Fibroblast of lung (primary cell): ENCODE results near the gene ZFYVE28. TPM values are rescaled to one million over a fixed set of nuclear protein-coding genes. Genes with fewer than 3 reads are reported as not detected.

Experiments used
- DNase-seq, 2 donors: peaks; one replicate each; pipeline versions ENCODE4 v3.0.0 to v3.0.0-alpha.2; 2010; ENCODE audit warnings: low read depth in 2 of 2
- H2AFZ ChIP-seq: 2 replicates; pipeline ENCODE4 v1.5.1; 2012; ENCODE audit warnings: low read length, control low read depth, inconsistent platforms
- H3K27ac ChIP-seq: 2 replicates; pipeline ENCODE4 v1.5.1; 2011; ENCODE audit warnings: low read length, control low read depth; ENCODE audit not compliant: insufficient read depth
- H3K27me3 ChIP-seq: 2 replicates; pipeline ENCODE4 v1.5.1; 2011; ENCODE audit warnings: mild to moderate bottlenecking, low read length; ENCODE audit not compliant: control insufficient read depth, insufficient read depth
- H3K36me3 ChIP-seq: 2 replicates; pipeline ENCODE4 v1.5.1; 2011; ENCODE audit warnings: low read length; ENCODE audit not compliant: control insufficient read depth, insufficient read depth
- H3K4me1 ChIP-seq: 2 replicates; pipeline ENCODE4 v1.5.1; 2011; ENCODE audit warnings: low read length; ENCODE audit not compliant: control insufficient read depth, insufficient read depth; ENCODE audit errors: extremely low read depth
- H3K4me2 ChIP-seq: 2 replicates; pipeline ENCODE4 v1.5.1; 2011; ENCODE audit warnings: low read length, control low read depth; ENCODE audit not compliant: insufficient read depth; ENCODE audit errors: extremely low read depth
- H3K4me3 ChIP-seq, 4 experiments: fragments of 200-600 bp in 1 of 4; sonication (generic) in 1 of 4; replicated peaks in 1 of 4; 2 replicates each; pipeline ENCODE4 v1.5.1; 2011 to 2016; ENCODE audit warnings: low read length in 4 of 4, low read depth in 3 of 4, mild to moderate bottlenecking in 3 of 4, control low read depth in 2 of 4, inconsistent platforms in 1 of 4, mixed read lengths in 1 of 4; ENCODE audit not compliant: insufficient read depth in 1 of 4; ENCODE audit errors: control extremely low read depth in 1 of 4
- H3K79me2 ChIP-seq: 2 replicates; pipeline ENCODE4 v1.5.1; 2012; ENCODE audit warnings: mild to moderate bottlenecking, low read length, inconsistent platforms; ENCODE audit not compliant: control insufficient read depth, insufficient read depth
- H3K9ac ChIP-seq: 2 replicates; pipeline ENCODE4 v1.5.1; 2011; ENCODE audit warnings: mild to moderate bottlenecking, low read length, control low read depth; ENCODE audit not compliant: insufficient read depth
- H3K9me3 ChIP-seq: 2 replicates; pipeline ENCODE4 v1.5.1; 2012; ENCODE audit warnings: low read depth, low read length; ENCODE audit not compliant: control insufficient read depth, insufficient read depth
- H4K20me1 ChIP-seq: 2 replicates; pipeline ENCODE4 v1.5.1; 2011; ENCODE audit warnings: low read length; ENCODE audit not compliant: control insufficient read depth, insufficient read depth; ENCODE audit errors: extremely low read depth
- EZH2 ChIP-seq: IDR thresholded peaks from 2 replicates; pipeline ENCODE4 v1.5.1; 2012; ENCODE audit warnings: low read length, control low read depth, mild to moderate bottlenecking; ENCODE audit errors: missing control alignments
- polyA plus RNA-seq, 2 donors: library from polyadenylated mRNA; depleted of rRNA in 1 of 2; stranded (reverse) in 1 of 2; unstranded in 1 of 2; fragments of >200 nt; gene quantifications; 2 replicates each; pipeline ENCODE4 v1.2.1, GENCODE V29; 2011 to 2012; ENCODE audit warnings: missing spikeins in 1 of 2
- total RNA-seq: library from RNA; depleted of rRNA; stranded (reverse); fragments of >200 nt; gene quantifications from 2 replicates; pipeline ENCODE4 v1.2.1, GENCODE V29; 2014
- TF ChIP-seq, protein P1 (sequence below), 2 donors: IDR thresholded peaks in 1 of 2; conservative IDR thresholded peaks in 1 of 2; 1 replicate in 1 of 2; 2 replicates in 1 of 2; pipeline ENCODE4 v1.5.1; 2011 to 2012; ENCODE audit warnings: low read length in 2 of 2, control low read depth in 1 of 2, inconsistent platforms in 1 of 2, low read depth in 1 of 2, mild to moderate bottlenecking in 1 of 2

ZFYVE28 gene
- total and polyA plus RNA-seq, 2 donors (not counting 1 experiment from before 2014, with no cell fraction given), result 2.4 to 11.6 TPM

DNA sequence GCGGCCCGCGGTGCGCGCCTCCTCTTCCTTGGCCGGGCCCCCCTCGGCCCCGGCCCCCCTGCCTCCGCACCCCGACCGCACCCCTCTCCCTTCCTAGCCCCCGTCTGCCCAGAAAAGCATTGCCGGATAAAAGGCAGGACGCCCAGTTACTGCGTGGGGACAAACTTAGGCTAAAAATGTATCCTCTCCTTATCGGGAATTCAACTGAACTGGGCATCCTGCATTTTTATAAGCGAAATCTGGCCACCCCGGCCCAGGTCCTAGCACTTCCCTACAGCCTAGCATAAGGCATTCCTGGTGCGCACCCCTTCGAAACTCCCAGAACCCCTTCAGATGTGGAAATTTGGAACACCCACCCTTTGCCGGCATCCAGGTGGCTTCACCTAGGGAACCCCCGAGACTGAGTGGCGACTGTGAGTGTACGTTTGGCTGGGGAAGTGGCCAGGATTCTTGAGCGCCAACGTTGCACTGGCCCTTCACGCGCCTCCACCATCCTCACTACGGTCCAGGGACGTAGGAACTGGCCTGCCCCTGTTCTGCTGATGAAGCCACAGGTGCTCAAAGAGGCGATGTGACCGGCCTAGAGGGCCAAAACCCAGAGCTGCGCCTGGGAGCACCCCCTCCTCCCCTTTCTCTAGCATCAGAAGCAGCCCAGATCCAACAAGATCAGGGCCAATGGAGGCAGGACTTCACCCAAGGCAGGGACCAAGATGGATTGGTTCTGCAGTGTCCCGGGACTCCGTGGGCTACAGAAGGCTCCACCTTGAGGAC lies 44.7 kb upstream of the ZFYVE28 start:
- TF ChIP-seq, protein P1, sequence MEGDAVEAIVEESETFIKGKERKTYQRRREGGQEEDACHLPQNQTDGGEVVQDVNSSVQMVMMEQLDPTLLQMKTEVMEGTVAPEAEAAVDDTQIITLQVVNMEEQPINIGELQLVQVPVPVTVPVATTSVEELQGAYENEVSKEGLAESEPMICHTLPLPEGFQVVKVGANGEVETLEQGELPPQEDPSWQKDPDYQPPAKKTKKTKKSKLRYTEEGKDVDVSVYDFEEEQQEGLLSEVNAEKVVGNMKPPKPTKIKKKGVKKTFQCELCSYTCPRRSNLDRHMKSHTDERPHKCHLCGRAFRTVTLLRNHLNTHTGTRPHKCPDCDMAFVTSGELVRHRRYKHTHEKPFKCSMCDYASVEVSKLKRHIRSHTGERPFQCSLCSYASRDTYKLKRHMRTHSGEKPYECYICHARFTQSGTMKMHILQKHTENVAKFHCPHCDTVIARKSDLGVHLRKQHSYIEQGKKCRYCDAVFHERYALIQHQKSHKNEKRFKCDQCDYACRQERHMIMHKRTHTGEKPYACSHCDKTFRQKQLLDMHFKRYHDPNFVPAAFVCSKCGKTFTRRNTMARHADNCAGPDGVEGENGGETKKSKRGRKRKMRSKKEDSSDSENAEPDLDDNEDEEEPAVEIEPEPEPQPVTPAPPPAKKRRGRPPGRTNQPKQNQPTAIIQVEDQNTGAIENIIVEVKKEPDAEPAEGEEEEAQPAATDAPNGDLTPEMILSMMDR (conservative IDR thresholded peaks at IDR 0.05 in 1 of 2, IDR thresholded peaks at IDR 0.05 in 1 of 2; ENCODE audit: low read depth in 1 of 2, low read length in 2 of 2), result no peak
- TF ChIP-seq EZH2, result no peak
- no peaks in the 10 kb centered on the region for H3K36me3 ChIP-seq
- H2AFZ ChIP-seq, result no peak overlapping the region
- H4K20me1 ChIP-seq, result no peaks in the 10 kb centered on the region
- H3K27ac ChIP-seq, result no peak overlapping the region
- no peaks in the 10 kb centered on the region for H3K27me3 ChIP-seq
- H3K79me2 ChIP-seq, result peaks cover 4% of the 10 kb centered on the region
- peak overlapping the region in 1 of 4 experiments; percentile 46 for H3K4me3 ChIP-seq
- H3K9me3 ChIP-seq, result no peaks in the 10 kb centered on the region
- no peak for DNase-seq
- H3K4me2 ChIP-seq, result peak overlapping the region; percentile 59
- no peak overlapping the region for H3K9ac ChIP-seq
- peaks cover 4% of the 10 kb centered on the region for H3K4me1 ChIP-seq

DNA sequence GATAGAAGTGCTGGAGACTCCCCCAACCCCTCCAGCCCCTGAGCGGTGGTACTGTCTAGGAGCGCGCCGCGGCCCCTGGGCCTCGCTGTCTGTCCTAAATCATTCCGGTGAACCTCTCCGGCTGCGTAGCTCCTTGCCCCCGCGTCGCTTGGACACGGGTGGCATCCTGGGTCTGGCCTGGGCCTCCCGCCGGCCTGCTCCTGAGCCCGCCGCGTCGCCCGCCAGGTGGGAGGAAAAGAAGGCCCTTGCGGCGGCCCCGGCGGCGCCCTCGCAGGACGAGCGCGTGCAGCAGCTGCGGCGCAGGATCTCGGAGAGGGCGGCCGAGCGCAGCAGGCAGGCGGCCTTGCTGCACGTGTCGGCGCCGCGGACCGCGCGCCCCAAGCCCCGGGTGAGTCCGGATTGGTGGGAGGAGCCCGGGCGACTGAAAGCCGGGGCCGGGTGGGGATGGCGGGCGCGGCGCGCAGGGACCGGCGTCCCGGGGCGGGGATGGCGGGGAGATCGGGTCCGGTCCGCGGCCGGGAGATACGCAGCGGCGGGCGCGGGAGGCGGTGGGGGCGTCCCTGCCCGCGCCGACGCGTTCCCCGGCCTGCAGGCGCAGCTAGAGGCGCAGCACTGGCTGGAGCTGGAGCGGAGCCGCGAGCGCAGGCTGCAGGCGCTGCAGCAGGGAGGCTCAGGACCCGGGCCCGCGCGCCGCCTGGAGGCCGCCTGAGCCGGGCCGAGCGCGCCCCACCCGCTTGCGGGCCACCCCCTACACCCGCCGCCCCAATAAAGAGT lies 44.0 kb upstream of the ZFYVE28 start:
- Histone ChIP-seq H3K4me2 (peak overlapping the region; percentile 75), H3K9me3 (no peaks in the 10 kb centered on the region), H4K20me1 (no peaks in the 10 kb centered on the region), H3K4me1 (peaks cover 4% of the 10 kb centered on the region), H3K79me2 (no peaks in the 10 kb centered on the region), H2AFZ (peak overlapping the region; percentile 40), H3K27ac (no peak overlapping the region), H3K4me3 (peak overlapping the region; percentile 19 to 49 (median 28)), H3K36me3 (no peaks in the 10 kb centered on the region), H3K27me3 (no peaks in the 10 kb centered on the region), H3K9ac (peak overlapping the region; percentile 37)
- TF ChIP-seq, protein P1 (conservative IDR thresholded peaks at IDR 0.05 in 1 of 2, IDR thresholded peaks at IDR 0.05 in 1 of 2; ENCODE audit: low read depth in 1 of 2, low read length in 2 of 2), result peak in 1 of 2 donors; percentile 25
- no peak for TF ChIP-seq EZH2
- DNase-seq, result peak; percentile 75 to 79

DNA sequence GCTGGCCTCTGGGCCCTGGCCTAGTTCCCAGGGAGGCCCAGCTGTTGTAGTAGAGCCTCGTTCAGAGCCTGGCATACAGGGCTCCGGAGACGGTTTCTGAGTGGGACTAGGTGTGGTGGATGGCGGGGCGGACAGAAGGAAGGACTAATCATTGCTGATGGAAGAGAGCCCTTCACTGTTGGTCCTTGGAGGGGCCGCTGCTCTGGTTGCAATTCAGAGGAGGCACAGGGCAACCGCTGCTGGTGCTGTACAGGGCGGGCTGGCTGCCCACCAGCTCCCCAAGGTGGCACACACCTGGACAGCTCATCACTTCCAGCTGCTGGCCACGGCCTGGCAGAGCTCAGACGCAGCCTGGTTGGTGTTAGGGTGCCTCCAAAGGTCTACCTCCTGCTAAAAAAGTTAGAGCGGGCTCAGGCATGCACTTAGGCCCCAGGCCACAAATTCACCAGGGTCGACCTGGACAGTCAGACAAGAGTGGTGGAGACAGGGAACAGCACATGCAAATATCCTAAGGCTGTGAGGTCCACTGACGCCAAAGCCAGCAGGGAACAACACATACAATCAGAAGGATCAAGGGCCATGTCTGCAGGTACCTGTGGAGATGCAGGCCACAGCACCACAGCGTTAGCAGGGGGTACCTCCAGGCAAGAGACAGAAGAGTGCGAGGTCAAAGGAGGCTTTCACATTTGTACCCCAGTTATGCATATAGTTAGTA lies 43.0 kb upstream of the ZFYVE28 start:
- Histone ChIP-seq H3K27ac (no peak overlapping the region), H3K27me3 (no peaks in the 10 kb centered on the region), H2AFZ (no peak overlapping the region), H3K4me1 (peaks cover 4% of the 10 kb centered on the region), H4K20me1 (no peaks in the 10 kb centered on the region), H3K4me2 (no peak overlapping the region), H3K79me2 (no peaks in the 10 kb centered on the region), H3K9me3 (no peaks in the 10 kb centered on the region), H3K9ac (no peak overlapping the region), H3K4me3 (no peak overlapping the region), H3K36me3 (no peaks in the 10 kb centered on the region)
- TF ChIP-seq, protein P1 (conservative IDR thresholded peaks at IDR 0.05 in 1 of 2, IDR thresholded peaks at IDR 0.05 in 1 of 2; ENCODE audit: low read depth in 1 of 2, low read length in 2 of 2), result no peak
- no peak for TF ChIP-seq EZH2
- DNase-seq, result no peak
